ENCODE measurements around the gene POLQ. TPM values are rescaled to one million over a fixed set of nuclear protein-coding genes. Genes with fewer than 3 reads are reported as not detected.
"Not testable (repeated sequence)": the region's sequence is repeated elsewhere in the genome, so short reads cannot be mapped to it uniquely, and the experiment has no call there.

The POLQ gene
- total and polyA plus RNA-seq, 12 donors: 0.10 to 0.93 (median 0.42) TPM

DNA sequence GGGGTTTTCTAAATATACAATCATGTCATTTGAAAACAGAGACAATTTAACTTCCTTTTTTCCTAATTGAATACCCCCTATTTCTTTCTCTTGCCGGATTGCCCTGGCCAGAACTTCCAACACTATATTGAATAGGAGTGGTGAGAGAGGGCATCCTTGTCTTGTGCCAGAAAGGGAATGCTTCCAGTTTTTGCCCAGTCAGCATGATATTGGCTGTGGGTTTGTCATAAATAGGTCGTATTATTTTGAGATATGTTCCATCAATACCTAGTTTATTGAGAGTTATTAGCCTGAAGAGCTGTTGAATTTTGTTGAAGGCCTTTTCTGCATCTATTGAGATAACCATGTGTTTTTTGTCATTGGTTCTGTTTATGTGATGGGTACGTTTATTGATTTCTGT is 157.5 kb downstream of the POLQ start:
- DNase-seq; H3K36me3 ChIP-seq; intact Hi-C loops (cut with DNase I); ATAC-seq; H3K9me3 ChIP-seq; H3K27ac ChIP-seq; H3K27me3 ChIP-seq; H3K4me1 ChIP-seq; H3K4me3 ChIP-seq: not testable (repeated sequence)
- WGBS, 2 donors: 69 to 79% methylated on average over 3 of the region's 3 CpGs

Other genes with a start within 250 kb of the POLQ start
- gene ARGFX, start 22.0 kb upstream of the POLQ start, total RNA-seq: not detected
- not detected for gene ARGFX, start 22.0 kb upstream of the POLQ start, polyA plus RNA-seq
- 100 to 1,000 TPM in 9 of 10 donors, 10 to 100 TPM in 1; 99.3 to 279 (median 220) TPM for gene FBXO40, start 47.4 kb upstream of the POLQ start, total RNA-seq
- gene FBXO40, start 47.4 kb upstream of the POLQ start, polyA plus RNA-seq: 10 to 100 TPM in 1 of 2 donors, 1 to 10 TPM in 1; 2.9 to 38.1 TPM
- 10 to 100 TPM in 4 of 10 donors, 1 to 10 TPM in 6; 5.0 to 40.7 (median 8.6) TPM for gene HCLS1, start 114.9 kb upstream of the POLQ start, total RNA-seq
- 10 to 100 TPM; 12.6 to 15.9 TPM for gene HCLS1, start 114.9 kb upstream of the POLQ start, polyA plus RNA-seq
- gene GOLGB1, start 203.8 kb upstream of the POLQ start, total RNA-seq: 10 to 100 TPM; 37.1 to 66.8 (median 49.7) TPM
- 10 to 100 TPM; 12.3 to 26.8 TPM for gene GOLGB1, start 203.8 kb upstream of the POLQ start, polyA plus RNA-seq